Left lung (tissue), 10 donors: ENCODE measurements around the gene KCNJ5. TPM values are rescaled to one million over a fixed set of nuclear protein-coding genes. Genes with fewer than 3 reads are reported as not detected.

Experiments used
- ATAC-seq: fragments of 200-7000 bp; cut with Tn5 transposase; one replicate; pipeline ENCODE4 v1.9.1; 2020; ENCODE audit warnings: moderate library complexity
- DNase-seq, 4 donors: peaks; one replicate each; pipeline ENCODE4 v3.0.0-alpha.2; 2013 to 2020
- H3K27ac ChIP-seq, 2 donors: fragments of 200-600 bp; sonication (generic) in 1 of 2; one replicate each; pipeline versions ENCODE4 v1.5.0 to v1.8.0; 2020 to 2021
- H3K27me3 ChIP-seq, 2 donors: fragments of 200-600 bp; sonication (generic) in 1 of 2; one replicate each; pipeline versions ENCODE4 v1.5.0 to v1.8.0; 2020 to 2021
- H3K36me3 ChIP-seq, 2 donors: fragments of 200-600 bp; sonication (generic) in 1 of 2; one replicate each; pipeline versions ENCODE4 v1.5.0 to v1.8.0; 2020 to 2021
- H3K4me1 ChIP-seq, 2 donors: fragments of 200-600 bp; one replicate each; pipeline ENCODE4 v1.8.0; 2021
- H3K4me3 ChIP-seq, 2 donors: fragments of 200-600 bp; sonication (generic) in 1 of 2; one replicate each; pipeline versions ENCODE4 v1.5.0 to v1.8.0; 2020 to 2021; ENCODE audit warnings: mild to moderate bottlenecking in 1 of 2
- H3K9me3 ChIP-seq, 2 donors: fragments of 200-600 bp; sonication (generic) in 1 of 2; one replicate each; pipeline versions ENCODE4 v1.5.0 to v1.8.0; 2020 to 2021
- CTCF ChIP-seq, 2 donors: fragments of 200-600 bp; sonication (generic) in 1 of 2; IDR thresholded peaks; one replicate each; pipeline versions ENCODE4 v1.5.0 to v1.8.0; 2021; ENCODE audit warnings: antibody characterized with exemption in 2 of 2
- intact Hi-C, 2 donors: fragments of 100-400 bp; cut with DNase I; formaldehyde crosslinking; loops; one replicate each; pipeline versions ENCODE4 v1.11.2 to v1.14.2; 2022
- polyA plus RNA-seq, 6 donors: library from polyadenylated mRNA; unstranded; fragments of 120-200 nt; gene quantifications; one replicate each; pipeline ENCODE4 v1.2.1, GENCODE V29; 2013; ENCODE audit not compliant: insufficient read length in 6 of 6
- total RNA-seq, 2 donors: library from RNA; stranded (reverse); fragmentation: NEBNext Ultra II Directional; extraction: Animal tissue kit (Norgen Biotek cat#: 25700); gene quantifications; one replicate each; pipeline ENCODE4 v1.2.1, GENCODE V29; 2021
- donor health status: DM: no; HTN: yes; CAD: no.
- donor health status: DM: no; HTN: no; CAD: no.

The KCNJ5 gene
- total and polyA plus RNA-seq, 8 donors, result 3.8 to 15.6 (median 11.3) TPM

DNA sequence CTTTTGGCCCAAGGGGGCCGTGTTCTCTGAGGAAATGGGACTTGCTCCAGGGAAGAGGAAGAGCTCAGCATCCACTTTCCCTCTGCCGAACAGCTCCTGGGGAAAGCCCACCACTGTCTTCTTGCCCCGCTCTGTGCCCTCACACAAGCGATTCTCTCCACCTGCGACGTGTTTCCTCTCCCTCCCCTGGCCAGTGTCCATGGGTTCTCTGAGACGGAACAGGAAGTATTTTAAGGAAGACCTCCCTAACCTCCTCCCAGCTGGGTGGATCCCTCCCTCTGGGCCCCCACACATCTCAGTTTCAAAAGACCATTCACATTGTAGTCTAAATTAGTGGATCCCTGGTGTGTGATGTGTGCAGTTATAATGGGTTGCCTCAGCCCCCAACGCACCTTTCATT lies 50.0 kb downstream of the KCNJ5 start:
- TF ChIP-seq CTCF (IDR thresholded peaks at IDR 0.05), result no peak
- intact Hi-C loops, result no loop called here
- Histone ChIP-seq H3K27me3 (peaks cover 0 to 6% of the 10 kb centered on the region in 2 donors), H3K9me3 (no peaks in the 10 kb centered on the region), H3K4me1 (no peaks in the 10 kb centered on the region), H3K36me3 (no peaks in the 10 kb centered on the region), H3K27ac (no peak overlapping the region), H3K4me3 (no peak overlapping the region)
- ATAC-seq, result no peak
- no peak for DNase-seq

DNA sequence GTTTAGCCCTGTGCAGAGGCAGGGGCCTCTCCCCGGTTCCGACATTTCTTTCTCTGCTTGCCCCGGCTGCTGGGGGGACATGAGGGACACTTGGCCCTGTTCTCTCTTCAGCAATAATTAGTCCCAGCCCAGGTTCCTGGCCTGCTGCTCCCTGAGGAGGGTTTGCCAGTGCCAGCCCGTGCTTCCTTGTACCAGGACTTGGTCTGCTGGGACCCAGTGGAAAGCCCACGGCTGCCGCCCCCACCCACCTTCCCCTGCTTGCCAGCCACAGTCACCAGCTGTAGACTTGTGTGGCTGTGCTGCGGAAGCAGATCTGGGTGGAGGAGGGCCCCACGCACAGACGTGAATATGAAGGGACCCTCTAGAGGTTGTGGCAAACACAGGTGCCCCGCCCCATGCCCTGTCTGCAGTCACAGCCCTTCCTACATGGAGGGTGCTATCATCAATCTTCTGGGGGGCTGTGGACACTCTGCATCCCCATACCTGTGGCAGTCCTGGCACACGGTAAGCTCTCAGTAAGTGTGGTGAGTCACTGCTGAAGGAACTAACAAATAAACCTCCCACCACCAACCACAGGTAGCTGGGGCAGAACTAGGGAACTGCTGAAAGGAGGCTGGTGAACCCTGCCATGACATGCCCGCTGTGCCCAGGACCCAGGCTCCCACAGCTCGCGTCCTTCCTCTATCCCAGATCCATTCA lies 50.6 kb downstream of the KCNJ5 start:
- no peak for ATAC-seq
- Histone ChIP-seq H3K4me3 (no peak overlapping the region), H3K9me3 (no peaks in the 10 kb centered on the region), H3K27me3 (peaks cover 0 to 6% of the 10 kb centered on the region in 2 donors), H3K4me1 (no peaks in the 10 kb centered on the region), H3K27ac (no peak overlapping the region), H3K36me3 (no peaks in the 10 kb centered on the region)
- DNase-seq, result no peak
- no peak for TF ChIP-seq CTCF (IDR thresholded peaks at IDR 0.05)
- intact Hi-C loops, result no loop called here

DNA sequence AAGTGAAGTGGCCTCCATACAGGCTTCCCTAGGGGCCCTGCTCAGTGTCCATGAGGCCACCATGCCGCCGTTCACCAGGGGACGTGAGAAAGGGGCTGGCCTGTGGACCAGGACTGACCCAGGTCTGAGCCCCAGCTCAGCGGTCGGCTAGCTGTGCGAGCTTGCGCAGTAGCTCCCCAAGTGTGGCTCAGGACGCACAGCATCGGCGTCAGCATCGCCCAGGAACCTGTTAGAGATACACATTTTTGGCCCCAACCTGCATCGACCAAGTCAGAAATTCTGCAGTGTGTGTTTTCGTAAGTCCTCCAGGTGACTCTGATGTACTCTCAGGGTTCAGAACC lies 51.1 kb downstream of the KCNJ5 start:
- H3K4me3 ChIP-seq, result no peak overlapping the region
- TF ChIP-seq CTCF (IDR thresholded peaks at IDR 0.05), result no peak
- no peak overlapping the region for H3K27ac ChIP-seq
- peaks cover 0 to 6% of the 10 kb centered on the region in 2 donors for H3K27me3 ChIP-seq
- intact Hi-C loops, result no loop called here
- no peaks in the 10 kb centered on the region for H3K4me1 ChIP-seq
- H3K36me3 ChIP-seq, result no peaks in the 10 kb centered on the region
- H3K9me3 ChIP-seq, result no peaks in the 10 kb centered on the region
- DNase-seq (no peak), ATAC-seq (peak; percentile 13)

- H3K4me1 ChIP-seq, result no peaks in the 10 kb centered on the region
- TF ChIP-seq CTCF (IDR thresholded peaks at IDR 0.05), result no peak
- H3K27me3 ChIP-seq, result peaks cover 0 to 6% of the 10 kb centered on the region in 2 donors
- no peaks in the 10 kb centered on the region for H3K9me3 ChIP-seq
- H3K4me3 ChIP-seq, result no peak within 1 kb of the TSS
- no peak for ATAC-seq
- intact Hi-C loops, result no loop called here
- peak in 1 of 4 donors; percentile 19 for DNase-seq
- no peaks in the 10 kb centered on the region for H3K36me3 ChIP-seq
- H3K27ac ChIP-seq, result no peak within 1 kb of the TSS
Measured at GRCh38 chr11:128942817-128943427, 51.8 kb downstream of the KCNJ5 start, which contains the start of gene TP53AIP1. Gene TP53AIP1, minus strand, starts transcription at chr11:128942871. Its CDS starts 5,053 bp downstream, at chr11:128937818.

DNA sequence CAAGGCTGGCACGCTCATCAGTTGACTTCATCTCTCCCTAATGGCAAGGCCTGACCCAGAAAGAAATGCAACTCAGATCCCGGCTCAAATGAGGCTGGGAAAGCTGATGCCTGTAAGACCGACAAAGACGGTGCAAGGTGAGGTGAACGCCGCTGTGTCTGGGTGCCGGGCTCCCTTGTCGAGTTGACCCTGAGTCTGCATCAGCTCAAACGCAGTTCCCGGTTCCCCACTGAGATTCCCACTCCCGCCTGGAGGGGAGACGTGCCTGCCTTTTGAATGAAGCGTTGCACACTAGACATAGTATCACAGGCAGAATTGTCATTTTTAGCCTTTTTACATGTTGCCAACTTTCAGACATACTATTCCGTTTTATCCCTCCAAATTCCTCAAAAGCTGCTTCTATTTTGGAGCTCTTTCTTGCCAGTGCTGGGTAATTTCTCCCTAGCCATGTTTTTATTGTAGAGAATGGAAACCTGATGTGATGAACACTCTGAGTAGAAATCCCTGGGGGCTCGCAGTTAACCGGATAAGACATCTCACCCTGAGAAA lies 52.3 kb downstream of the KCNJ5 start:
- intact Hi-C loops, result no loop called here
- Histone ChIP-seq H3K9me3 (no peaks in the 10 kb centered on the region), H3K27ac (no peak overlapping the region), H3K27me3 (peaks cover 0 to 6% of the 10 kb centered on the region in 2 donors), H3K4me3 (no peak overlapping the region), H3K36me3 (no peaks in the 10 kb centered on the region), H3K4me1 (no peaks in the 10 kb centered on the region)
- TF ChIP-seq CTCF (IDR thresholded peaks at IDR 0.05), result no peak
- no peak for DNase-seq
- ATAC-seq, result no peak
